BJ (cell line): ENCODE data around the gene FMC1. TPM values are rescaled to one million over a fixed set of nuclear protein-coding genes. Genes with fewer than 3 reads are reported as not detected.

ENCODE experiments used
- CTCF ChIA-PET: fragments of 350-600 bp; formaldehyde crosslinking; extraction: SDS; loops from one replicate; lab custom pipeline; 2021; ENCODE audit warnings: antibody characterized with exemption, inconsistent platforms; lab: Yijun Ruan, JAX
- POLR2A ChIA-PET: fragments of 300-600 bp; sonication (Branson Sonifier 250); formaldehyde crosslinking; extraction: SDS; loops from one replicate; lab custom pipeline; 2021; ENCODE audit warnings: antibody characterized with exemption; lab: Charles Lee
- DNase-seq: peaks from one replicate; pipeline ENCODE4 v3.0.0-alpha.2; 2011; ENCODE audit warnings: low read depth
- H3K27me3 ChIP-seq: 2 replicates; pipeline ENCODE4 v1.6.0; 2011; ENCODE audit warnings: low read length; ENCODE audit not compliant: control insufficient read depth, insufficient read depth
- H3K36me3 ChIP-seq: 2 replicates; pipeline ENCODE4 v1.5.1; 2011; ENCODE audit warnings: low read length; ENCODE audit not compliant: control insufficient read depth, insufficient read depth
- H3K4me3 ChIP-seq: 2 replicates; pipeline ENCODE4 v1.5.1; 2011; ENCODE audit warnings: low read depth, mild to moderate bottlenecking, control low read depth, low read length
- polyA minus RNA-seq: library from RNA; depleted of rRNA, polyadenylated mRNA; stranded (reverse); fragments of >200 nt; gene quantifications from 2 replicates; pipeline ENCODE4 v1.2.3, GENCODE V29; 2011; rRNA and poly(A)+ RNA removed
- polyA plus RNA-seq: library from polyadenylated mRNA; depleted of rRNA; stranded (reverse); fragments of >200 nt; gene quantifications from 2 replicates; pipeline ENCODE4 v1.2.3, GENCODE V29; 2011; rRNA removed
- TF ChIP-seq, protein P1 (sequence below): IDR thresholded peaks from 2 replicates; pipeline ENCODE4 v1.5.1; 2011; ENCODE audit warnings: low read depth, mild to moderate bottlenecking, control low read depth, inconsistent platforms, low read length, moderate library complexity; ENCODE audit not compliant: insufficient read depth

FMC1 gene
- polyA plus RNA-seq (9.9 and 12.1 TPM in 2 replicates), polyA minus RNA-seq (5.4 and 6.5 TPM in 2 replicates)

DNA sequence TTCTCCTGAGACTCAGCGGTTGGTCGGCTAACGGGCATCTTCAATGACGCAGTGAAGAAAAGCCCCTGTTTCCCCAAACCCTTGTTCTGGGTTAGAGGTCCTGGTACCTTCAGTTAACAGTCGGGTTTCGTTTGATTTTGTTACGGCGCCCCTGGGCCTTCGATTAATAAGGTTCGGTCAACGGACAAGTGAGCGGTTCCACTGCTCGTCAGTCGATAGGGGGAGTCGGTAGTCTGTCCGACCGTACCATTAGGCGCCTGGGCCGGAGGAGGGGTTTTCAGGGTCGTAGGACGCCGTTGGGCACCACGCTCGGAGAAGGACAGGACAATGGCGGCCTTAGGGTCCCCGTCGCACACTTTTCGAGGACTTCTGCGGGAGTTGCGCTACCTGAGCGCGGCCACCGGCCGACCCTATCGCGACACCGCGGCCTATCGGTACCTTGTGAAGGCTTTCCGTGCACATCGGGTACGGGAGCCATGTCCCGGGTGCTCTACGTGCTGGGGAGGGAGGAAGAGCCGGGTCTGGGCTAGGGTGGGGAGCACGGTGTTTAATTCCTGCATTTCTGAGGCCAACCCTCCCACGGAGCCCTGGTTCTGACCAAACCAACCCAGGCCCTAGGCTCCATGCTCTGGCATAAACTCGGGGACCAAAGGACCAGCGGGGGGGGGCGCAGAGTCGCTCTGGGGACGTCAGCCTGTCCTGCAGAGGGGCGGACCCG lies at the start of gene FMC1:
FMC1 (plus strand) TSS at position 280 of the 718 bp plus-strand sequence; CDS start at position 328, 48 bp downstream.
- CTCF ChIA-PET = no interaction called here
- DNase-seq = peak; percentile 49
- Histone ChIP-seq H3K27me3 (no peaks in the 10 kb centered on the region), H3K4me3 (peak within 1 kb of the TSS; percentile 91), H3K36me3 (no peaks in the 10 kb centered on the region)
- POLR2A ChIA-PET = no interaction called here
- TF ChIP-seq, protein P1, sequence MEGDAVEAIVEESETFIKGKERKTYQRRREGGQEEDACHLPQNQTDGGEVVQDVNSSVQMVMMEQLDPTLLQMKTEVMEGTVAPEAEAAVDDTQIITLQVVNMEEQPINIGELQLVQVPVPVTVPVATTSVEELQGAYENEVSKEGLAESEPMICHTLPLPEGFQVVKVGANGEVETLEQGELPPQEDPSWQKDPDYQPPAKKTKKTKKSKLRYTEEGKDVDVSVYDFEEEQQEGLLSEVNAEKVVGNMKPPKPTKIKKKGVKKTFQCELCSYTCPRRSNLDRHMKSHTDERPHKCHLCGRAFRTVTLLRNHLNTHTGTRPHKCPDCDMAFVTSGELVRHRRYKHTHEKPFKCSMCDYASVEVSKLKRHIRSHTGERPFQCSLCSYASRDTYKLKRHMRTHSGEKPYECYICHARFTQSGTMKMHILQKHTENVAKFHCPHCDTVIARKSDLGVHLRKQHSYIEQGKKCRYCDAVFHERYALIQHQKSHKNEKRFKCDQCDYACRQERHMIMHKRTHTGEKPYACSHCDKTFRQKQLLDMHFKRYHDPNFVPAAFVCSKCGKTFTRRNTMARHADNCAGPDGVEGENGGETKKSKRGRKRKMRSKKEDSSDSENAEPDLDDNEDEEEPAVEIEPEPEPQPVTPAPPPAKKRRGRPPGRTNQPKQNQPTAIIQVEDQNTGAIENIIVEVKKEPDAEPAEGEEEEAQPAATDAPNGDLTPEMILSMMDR = peak; percentile 41; the same call in 1 of the 2 replicates

GRCh38 chr7:139292821-139293220 lies 48.3 kb upstream of the FMC1 start:
- CTCF ChIA-PET = no interaction called here
- H3K4me3 ChIP-seq = no peak overlapping the region
- H3K36me3 ChIP-seq = peaks cover 5% of the 10 kb centered on the region
- no peak for DNase-seq
- H3K27me3 ChIP-seq = no peaks in the 10 kb centered on the region
- POLR2A ChIA-PET = no interaction called here
- TF ChIP-seq, protein P1 = no peak

- no peak for DNase-seq
- POLR2A ChIA-PET = no interaction called here
- CTCF ChIA-PET = no interaction called here
Measured at GRCh38 chr7:139293534-139293933, 47.6 kb upstream of the FMC1 start.

GRCh38 chr7:139294241-139294640 lies 46.9 kb upstream of the FMC1 start:
- ChIA-PET CTCF (interaction anchor here (0.7 to 1.1 kb wide), 2 partner anchors 14 to 289 kb away, joined by 3 read pairs; no protein-coding TSS in a partner anchor), POLR2A (no interaction called here)
- no peak for DNase-seq
- TF ChIP-seq, protein P1 = no peak
- Histone ChIP-seq H3K36me3 (peaks cover 5% of the 10 kb centered on the region), H3K27me3 (no peaks in the 10 kb centered on the region), H3K4me3 (no peak overlapping the region)

More at GRCh38 chr7:139293534-139293933, 47.6 kb upstream of the FMC1 start:
- TF ChIP-seq, protein P1 = no peak
- Histone ChIP-seq H3K36me3 (peaks cover 5% of the 10 kb centered on the region), H3K4me3 (no peak overlapping the region), H3K27me3 (no peaks in the 10 kb centered on the region)

GRCh38 chr7:139294951-139295575 lies 46.1 kb upstream of the FMC1 start:
- no peak for DNase-seq

More at GRCh38 chr7:139294951-139295575, 46.1 kb upstream of the FMC1 start:
- H3K4me3 ChIP-seq = no peak overlapping the region
- peaks cover 5% of the 10 kb centered on the region for H3K36me3 ChIP-seq
- TF ChIP-seq, protein P1 = no peak
- H3K27me3 ChIP-seq = no peaks in the 10 kb centered on the region
- ChIA-PET POLR2A (no interaction called here), CTCF (interaction anchor here (0.7 to 1.1 kb wide), 2 partner anchors 15 to 288 kb away, joined by 3 read pairs; no protein-coding TSS in a partner anchor)
